GM19035 (cell line): ENCODE measurements around the gene CLTRN.
A peak's percentile ranks its signal among the peaks of the same experiment; 100 is the strongest.
"Not testable (repeated sequence)": the region's sequence is repeated elsewhere in the genome, so short reads cannot be mapped to it uniquely, and the experiment has no call there.

Experiments
- ATAC-seq: cut with Tn5 transposase; IDR thresholded peaks from one replicate; pipeline ENCODE4 v1.9.1; 2021; ENCODE audit not compliant: unreplicated experiment

The CLTRN gene, protein sequence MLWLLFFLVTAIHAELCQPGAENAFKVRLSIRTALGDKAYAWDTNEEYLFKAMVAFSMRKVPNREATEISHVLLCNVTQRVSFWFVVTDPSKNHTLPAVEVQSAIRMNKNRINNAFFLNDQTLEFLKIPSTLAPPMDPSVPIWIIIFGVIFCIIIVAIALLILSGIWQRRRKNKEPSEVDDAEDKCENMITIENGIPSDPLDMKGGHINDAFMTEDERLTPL

DNA sequence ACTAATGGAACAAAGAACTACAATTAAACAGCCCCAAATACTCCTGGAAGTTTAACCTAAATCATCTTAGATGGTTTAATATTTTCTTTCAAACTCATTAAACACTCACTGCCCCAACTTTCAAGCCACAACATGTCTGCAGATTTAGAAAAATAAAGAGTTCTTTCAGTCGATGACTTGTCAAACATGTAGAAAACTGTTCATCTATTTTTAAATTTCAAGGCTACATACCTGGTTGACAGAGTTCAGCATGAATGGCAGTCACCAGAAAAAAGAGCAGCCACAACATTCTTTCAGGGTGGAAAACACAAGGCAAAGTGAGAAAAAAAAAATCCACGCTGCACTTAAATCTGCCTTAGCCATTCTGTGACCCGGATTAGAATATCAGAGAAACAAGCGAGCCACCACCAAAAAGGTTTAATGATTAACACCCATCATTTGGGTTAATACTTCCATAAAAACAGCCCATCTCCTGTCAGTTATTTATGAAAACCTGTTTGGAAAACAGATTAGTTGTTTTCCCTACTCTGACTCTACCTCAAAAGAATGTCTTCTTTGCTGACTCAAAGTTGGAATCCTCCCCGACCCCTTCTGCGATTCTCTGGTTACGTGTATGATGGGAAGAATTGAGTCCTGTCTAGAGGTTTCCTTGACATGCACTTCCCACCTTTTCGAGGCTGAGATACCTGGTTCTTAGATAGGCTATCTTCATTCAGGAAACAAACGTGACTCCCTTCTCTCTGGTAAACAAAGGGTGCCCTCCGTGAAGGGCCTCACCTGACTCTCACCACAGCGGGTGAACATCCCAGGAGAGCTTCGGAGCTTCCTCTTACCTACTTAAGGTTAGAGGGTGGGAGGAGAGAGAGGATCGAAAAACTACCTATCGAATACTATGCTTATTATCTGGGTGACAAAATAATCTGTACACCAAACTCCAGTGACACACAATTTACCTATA is at the start of gene CLTRN:
CLTRN (minus strand) TSS at position 319 of the 958 bp plus-strand sequence; CDS start at position 289, 30 bp downstream.
- no peak for ATAC-seq

DNA sequence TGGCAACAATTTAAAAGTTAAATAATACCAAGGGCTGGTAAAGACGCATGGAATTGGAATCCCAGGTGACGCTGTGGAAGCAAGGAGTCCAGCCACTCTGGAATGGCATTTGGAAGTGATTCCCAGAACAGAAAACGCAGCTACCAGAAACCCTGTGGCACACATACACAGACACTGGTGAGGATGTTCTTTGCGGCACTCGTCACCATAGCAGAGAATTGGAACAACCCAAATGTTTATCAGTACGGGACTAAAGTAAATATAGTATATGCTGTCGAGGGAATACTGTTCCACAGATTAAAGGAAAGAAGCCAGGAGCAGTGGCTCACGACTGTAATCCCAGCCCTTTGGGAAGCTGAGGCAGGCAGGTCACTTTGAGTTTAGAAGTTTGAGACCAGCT is 39.7 kb upstream of the CLTRN start:
- not testable (repeated sequence) for ATAC-seq

DNA sequence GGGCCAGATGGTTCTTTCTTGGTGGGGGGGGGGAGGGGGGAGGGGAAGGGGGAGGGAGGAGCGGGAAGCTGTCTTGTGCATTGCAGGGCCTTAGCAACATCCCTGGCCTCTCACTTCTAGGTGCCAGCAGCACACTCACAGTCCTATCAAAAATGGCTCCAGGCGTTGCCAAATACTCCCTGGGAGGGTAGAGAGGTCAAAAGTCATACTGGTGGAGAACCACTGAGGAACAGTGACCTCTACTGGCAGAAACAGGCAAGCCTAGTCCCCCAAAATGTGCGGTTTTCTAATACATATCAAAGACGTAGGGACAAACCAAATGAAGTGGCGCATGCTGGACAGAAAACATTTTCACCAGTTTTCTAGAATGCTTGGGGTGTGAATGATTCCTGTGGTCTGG is 39.2 kb upstream of the CLTRN start:
- ATAC-seq = not testable (repeated sequence)

DNA sequence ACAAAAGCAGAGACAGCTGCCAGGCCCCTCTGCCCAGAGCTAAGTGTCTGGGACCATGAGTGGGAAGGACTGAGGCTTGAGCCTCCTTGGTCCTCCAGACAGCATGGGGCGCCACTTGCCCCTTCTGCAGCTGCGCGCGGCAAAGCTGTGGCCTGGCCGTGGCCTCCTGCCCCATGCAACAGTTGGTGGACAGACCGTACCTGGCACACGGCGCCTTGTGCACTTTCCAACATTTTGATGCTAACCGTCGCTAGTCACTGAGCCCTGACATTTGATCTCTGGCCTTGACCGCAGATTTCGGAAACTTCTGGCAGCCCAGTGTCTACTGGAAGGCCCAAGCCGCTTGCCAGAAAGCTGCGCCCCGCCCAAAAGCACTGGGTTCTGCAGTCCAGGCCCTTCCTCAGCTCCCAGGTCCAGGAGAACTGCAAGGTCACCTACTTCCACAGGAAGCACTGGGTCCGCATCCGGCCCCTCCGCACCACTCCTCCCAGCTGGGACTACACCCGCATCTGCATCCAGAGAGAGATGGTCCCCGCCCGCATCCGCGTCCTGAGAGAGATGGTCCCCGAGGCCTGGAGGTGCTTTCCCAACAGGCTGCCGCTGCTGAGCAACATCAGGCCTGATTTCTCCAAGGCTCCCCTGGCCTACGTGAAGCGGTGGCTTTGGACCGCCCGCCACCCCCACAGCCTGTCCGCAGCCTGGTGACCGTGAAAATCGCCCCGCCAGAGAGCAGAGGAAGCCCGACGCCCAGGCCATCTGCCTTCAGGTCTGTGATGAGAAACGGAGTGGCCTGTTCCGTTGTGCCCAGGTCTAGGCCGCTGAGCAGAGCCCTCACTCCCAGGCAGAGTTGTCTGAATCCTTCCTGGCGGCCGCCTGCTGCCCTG is 38.1 kb upstream of the CLTRN start:
- no peak for ATAC-seq

DNA sequence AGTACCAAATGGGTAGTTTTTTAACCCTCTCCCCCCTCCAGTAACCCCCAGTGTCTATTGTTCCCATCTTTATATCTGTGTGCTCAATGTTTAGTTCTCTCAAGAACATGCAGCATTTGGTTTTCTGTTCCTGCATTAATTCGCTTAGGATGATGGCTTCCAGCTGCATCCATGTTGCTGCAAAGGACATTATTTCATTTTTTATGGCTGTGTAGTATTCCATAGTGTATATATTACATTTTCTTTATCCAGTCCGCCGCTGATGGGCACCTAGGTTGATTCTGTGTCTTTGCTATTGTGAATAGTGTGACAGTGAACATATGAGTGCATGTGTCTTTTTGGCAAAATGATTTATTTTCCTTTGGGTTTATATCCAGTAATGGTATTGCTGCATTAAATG is 31.9 kb upstream of the CLTRN start:
- no peak for ATAC-seq

DNA sequence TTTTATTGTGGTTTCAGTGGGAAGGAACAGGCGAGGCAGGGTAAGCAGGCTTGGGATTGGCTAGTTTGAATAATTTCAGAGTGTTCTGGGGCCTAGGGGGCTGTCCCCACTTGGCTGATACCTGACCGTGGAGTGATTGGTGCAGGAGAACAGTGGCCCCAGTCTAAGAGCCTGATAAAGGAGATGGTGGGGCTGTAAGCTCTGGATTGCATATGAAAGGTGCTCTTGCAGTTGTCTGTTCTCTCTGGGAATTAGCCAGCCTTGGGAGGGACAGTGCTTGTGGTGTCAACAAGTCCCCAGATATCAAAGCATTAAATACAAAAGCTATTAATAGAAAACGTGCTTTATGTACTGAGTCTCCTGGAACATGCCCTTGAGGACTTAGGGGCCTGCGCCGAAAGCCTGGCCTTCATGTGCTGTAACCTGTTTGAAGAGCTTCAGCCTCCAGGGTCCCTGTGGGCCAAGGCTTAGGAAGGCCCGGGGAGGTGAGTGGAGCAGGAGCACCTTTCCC is 30.4 kb upstream of the CLTRN start:
- no peak for ATAC-seq

DNA sequence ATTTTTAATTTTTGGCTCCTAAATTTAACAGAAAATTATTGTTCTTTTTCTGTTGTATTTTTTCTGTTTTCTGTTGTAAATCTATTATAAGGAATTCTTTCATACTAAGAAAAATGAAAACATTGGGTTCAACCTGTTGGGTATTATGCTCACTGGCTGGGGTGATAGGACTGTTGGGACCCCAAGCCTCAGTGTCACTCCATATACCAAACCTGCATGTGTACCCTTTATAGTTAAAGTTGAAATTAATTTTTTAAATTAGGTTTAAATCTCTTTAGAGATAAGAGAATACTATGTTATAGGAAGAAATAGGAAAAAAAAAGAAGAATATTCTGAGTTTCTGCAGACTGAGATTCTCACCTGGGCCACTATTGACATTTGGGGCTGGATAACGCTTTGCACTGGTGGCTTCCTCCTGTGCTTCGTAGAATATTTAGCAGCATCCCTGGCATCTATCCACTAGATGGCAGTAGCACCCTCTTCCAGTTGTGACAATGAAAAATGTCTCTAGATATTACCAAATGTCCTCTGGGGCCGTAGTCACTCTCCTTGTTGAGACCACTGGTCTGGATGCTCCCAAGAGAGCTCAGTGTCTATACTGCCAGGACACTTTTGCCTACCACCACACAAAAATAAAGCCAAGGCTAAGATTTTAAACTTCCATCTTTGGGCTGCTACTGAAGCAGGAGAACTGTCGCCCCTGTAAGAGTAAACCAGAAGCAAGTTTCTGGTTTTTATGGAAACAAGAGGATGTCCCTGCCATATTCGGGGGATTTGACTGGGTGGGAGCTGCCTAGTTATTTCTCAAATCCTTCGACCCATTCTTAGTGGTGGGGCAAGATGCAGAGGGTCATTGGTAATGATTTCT is 22.4 kb upstream of the CLTRN start:
- ATAC-seq = peak; percentile 62

DNA sequence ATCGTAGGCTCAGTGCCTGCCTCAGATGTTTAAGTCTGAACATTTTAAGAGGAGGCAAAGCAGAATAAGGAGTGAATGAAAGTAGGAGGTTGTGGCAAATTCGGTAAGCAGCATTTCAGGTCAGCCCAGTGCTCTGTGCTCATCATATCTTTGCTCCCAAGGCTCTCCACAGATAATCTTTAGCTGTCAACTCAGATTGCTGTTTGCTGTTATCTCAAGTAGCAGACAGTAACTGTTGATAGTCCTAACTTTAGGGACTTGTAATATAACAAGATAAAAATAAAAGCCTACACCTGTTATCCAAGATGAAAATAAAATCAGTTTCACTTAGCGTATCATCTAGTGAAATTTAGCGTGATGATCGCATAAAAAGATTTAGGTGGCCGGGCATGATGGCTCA is 18.6 kb upstream of the CLTRN start:
- ATAC-seq = no peak

DNA sequence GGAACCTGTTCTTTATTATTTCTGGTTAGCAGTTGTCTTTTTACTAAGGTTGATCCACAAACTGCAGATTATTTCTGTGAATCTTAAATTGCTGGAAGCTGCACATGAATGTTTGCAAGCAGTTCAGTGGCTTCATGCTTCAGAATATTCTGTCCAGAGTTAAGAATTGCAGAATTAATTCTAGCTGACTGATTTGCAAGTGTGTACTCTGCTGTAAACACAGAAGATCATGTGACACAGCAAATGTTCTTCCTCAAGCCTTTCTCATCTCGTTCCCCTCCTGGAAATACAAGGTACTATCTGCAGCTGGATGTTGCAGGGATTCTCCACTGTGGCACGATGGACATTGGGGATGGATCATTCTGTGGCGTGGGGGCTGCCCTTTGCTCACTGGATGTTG is 16.8 kb upstream of the CLTRN start:
- ATAC-seq = no peak

DNA sequence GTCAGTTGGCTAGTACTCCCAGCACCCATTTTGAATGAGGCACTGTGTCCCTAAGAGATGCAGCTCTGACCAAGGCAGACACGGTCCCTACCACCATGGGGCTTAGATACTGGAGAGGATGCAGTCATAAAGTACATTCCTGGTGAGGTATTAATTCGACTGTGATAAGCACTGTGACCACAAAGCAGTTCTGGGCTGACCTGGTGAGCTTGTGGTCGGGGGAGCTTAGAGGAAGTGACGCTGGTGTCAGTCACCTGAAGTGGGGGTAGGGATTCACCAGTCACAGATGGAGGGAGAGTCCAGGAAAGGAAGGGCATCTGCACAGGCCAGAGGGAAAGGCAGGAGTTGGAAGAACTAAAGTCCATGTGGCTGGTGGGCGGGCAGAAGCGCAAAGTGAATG is 15.8 kb upstream of the CLTRN start:
- ATAC-seq = no peak

DNA sequence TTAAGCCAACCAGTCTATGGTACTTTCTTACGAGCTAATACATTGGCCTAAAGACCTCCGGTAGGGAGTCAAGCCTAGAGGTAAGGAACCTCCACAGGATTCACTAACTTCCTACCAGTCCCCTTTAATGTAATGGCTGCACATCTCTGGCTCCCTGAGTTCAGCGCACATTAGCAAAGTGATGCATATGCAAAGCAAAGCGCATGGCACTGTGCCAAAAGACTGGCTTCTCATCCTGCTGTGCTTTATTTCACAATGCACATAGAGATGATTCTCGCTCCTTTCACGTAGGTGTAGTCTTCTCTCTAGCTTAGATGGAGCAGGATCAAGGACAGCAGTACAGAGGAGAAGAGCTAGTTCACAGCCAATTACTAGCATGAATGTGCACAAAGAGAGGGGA is 14.6 kb upstream of the CLTRN start:
- no peak for ATAC-seq

DNA sequence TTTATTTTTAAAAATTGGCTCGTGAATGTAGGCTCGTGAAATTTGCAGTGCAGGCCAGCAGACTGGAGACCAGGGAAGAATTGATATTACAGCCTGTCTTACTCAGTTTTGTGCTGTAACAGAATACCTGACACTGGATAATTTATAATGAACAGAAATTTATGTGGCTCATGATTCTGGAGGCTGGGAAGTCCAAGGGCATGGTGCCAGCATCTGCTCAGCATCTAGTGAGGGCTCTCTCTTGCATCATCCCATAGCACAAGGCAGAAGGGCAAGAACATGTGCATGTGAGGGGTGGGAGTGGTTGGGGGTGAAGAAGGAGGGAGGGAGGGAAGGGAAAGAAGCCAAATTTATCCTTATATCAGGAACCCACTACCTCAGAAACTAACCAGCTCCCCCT is 13.7 kb upstream of the CLTRN start:
- no peak for ATAC-seq

DNA sequence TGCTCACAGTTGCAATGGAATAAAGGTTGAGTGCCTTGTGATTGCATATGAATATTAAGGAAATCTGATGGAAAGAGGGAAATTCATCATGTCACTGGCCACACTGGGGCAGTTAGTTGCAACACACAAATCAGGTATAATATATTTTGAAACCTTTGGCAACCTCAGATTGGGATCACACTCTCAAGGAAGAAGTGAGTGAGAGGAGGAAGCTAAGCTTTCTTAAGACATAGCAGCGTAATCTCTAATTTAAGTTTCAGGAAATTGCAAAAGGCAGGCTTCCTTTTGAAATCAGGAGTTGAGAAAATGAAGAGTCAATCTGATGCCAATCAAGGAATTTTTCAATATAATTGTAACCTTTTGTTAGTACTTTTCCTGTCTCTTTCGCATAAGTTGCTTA is 12.3 kb upstream of the CLTRN start:
- no peak for ATAC-seq

DNA sequence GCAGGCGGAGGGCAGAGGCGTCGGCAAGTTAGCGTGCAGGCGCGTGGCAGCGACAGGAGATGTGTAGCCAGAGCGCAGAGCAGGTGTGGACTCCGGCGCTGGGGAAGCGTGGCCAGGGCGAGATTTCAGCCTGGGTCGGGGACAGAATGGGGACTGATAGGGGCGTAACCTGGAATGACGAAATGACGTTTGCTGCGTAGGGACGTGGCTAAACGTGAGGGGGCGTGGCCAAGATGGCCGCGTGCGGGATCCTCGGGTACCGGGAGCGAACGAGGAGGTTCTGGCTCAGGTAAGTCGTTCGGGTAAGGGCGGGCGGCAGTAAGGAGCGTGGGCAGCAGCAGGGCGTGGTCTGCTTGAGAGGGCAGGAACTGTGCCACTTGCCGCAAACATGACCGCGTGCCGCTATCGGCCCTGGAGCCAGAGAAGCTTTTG is 10.9 kb upstream of the CLTRN start:
- ATAC-seq = peak; percentile 70

DNA sequence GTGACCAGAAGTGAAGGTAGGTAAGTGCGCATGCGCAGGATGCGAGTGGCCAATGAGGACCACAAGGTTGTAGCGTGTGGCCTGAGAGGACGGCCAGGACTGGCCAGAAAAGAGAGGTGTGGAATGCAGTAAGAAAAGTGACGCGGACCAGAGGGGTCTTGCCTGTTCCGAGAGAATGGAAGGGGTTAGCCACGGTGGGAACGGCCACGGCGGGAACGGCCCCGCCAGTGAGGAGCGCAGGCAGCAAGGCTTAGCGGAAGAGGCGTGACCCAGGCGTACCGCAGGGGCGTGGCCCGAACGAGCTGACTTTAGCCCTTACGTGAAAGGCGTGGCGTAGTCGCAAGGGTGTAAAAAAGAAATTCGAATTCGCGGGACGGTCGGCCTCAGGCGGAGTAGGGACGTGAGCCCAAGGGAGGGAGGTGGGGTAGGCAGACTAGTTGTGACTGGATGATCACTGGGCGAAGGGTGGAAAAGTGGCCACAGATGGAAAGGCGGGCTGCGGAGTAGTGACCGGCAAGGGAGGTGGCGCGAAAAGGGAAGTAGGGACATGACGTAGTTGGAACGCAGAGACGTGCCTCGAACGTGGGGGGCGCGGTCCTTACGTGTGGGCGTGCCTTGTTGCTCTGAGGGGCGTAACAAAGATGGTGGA is 10.4 kb upstream of the CLTRN start:
- peak; percentile 84 for ATAC-seq

DNA sequence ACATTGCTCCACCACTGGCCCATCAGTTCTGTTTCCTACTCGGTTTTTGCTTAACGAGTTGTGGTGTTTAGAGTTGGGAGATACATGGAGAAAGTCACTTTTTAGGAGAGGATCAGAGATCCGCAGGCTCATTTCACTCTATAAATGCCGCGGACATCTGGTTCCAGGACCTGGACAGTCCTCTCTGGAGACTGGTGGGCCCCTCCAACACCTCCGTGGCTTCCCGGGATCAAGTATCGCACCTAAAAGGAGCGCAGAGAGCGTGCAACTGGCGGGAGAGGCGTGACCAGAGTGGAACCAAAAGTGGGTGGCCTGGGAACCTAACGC is 9.9 kb upstream of the CLTRN start:
- no peak for ATAC-seq

DNA sequence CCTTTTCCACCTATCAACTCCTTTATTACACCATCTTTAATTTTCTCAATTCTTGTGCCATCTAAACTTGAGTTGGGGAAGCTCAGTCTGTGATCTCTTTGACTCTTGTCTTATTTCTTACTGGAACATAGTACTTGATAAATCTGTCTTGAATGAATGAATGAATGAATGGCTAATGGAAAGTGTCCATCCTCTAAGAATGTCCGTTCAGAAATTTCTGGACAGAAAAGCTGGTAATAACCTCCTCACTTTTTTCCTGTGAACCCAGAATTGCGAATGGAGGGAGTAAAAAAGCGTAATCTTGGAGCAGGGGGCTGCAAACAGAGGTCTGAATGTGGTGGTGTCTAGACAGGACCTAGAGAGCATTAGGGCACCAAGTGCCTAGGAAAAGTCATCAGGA is 9.4 kb upstream of the CLTRN start:
- no peak for ATAC-seq

DNA sequence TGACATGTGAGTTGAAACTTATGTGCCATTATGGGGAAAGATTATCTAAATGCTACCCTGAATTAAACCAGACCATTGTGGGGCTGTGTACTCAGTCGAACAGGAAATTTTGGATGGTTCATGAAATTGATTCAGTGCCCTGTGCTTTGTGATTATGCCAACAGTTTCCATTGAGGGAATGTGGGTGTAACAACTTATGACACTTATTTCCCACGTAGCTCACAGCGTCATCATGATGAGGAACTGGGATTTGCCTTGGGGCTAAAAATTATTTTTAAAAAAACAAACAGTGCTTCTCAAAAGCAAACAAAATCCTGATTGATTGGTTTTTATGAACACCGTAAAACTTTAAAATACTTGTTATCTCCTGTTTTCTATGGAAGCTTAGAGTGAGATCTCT is 8.3 kb upstream of the CLTRN start:
- no peak for ATAC-seq

DNA sequence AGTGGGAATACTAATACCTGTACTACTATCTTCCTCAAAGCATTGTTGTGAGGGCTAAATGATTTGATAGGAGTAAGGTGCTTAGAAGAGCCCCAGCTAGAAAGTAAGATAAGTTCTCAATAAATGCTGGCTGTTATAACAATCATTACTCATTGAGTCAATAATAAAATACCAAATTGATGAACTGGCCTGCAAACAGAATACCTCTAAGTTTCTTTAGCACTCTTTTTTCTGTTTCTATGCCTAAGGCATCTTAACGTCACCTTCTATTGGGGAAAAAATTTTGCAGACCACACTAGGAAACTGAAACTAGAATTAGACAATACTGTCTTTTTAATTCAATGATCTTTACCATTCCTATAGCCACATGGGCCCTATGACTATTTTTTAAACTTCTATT is 1.2 kb downstream of the CLTRN start:
- ATAC-seq = no peak

DNA sequence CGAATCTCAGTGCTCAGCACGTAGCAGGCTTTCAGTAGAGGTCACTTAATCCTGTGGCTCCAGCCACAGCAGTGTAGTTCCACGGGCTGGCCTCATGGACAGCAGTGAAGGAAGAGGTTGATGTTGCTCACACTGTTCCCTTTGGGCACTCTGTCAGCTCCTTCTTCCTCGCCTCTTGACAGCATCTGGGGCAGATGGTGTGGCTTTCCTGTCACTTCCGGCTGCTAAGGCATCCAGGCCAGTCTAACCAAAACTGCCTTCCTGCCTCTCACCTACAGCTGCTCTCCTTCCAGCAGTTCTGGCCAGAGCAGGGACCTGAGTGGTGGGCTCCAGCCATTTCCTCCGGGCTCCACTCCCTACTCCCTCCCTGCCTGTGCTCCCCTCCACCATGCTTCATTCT is 9.8 kb downstream of the CLTRN start:
- not testable (repeated sequence) for ATAC-seq
